Astrocyte (in vitro differentiated cells and primary cell): Measurements from ENCODE around the gene DGKH. TPM values are rescaled to one million over a fixed set of nuclear protein-coding genes. Genes with fewer than 3 reads are reported as not detected.

ENCODE experiments used
- DNase-seq: peaks from one replicate; pipeline ENCODE4 v3.0.0-alpha.2; 2010; ENCODE audit warnings: low read depth
- FAIRE-seq: peaks from 2 replicates; lab custom pipeline; 2011; peaks lifted over from hg19 to GRCh38; lab: Jason Lieb, UNC
- H2AFZ ChIP-seq: 2 replicates; pipeline ENCODE4 v1.6.0; 2012; ENCODE audit warnings: low read depth, low read length, inconsistent platforms
- H3K27ac ChIP-seq: 2 replicates; pipeline ENCODE4 v1.5.1; 2011; ENCODE audit warnings: low read depth, low read length, inconsistent platforms
- H3K27me3 ChIP-seq: 2 replicates; pipeline ENCODE4 v1.6.0; 2011; ENCODE audit warnings: low read length, inconsistent platforms; ENCODE audit not compliant: insufficient read depth
- H3K36me3 ChIP-seq: 2 replicates; pipeline ENCODE4 v1.5.1; 2011; ENCODE audit warnings: low read length, inconsistent platforms; ENCODE audit not compliant: insufficient read depth
- H3K4me1 ChIP-seq: 2 replicates; pipeline ENCODE4 v1.5.1; 2011; ENCODE audit warnings: low read length, inconsistent platforms; ENCODE audit not compliant: insufficient read depth
- H3K4me2 ChIP-seq: 2 replicates; pipeline ENCODE4 v1.6.0; 2012; ENCODE audit warnings: low read length, inconsistent platforms
- H3K4me3 ChIP-seq: 2 replicates; pipeline ENCODE4 v1.5.1; 2011; ENCODE audit warnings: low read depth, mild to moderate bottlenecking, low read length, inconsistent platforms; ENCODE audit not compliant: insufficient read depth
- H3K79me2 ChIP-seq: 2 replicates; pipeline ENCODE4 v1.6.0; 2012; ENCODE audit warnings: mild to moderate bottlenecking, low read length, inconsistent platforms; ENCODE audit not compliant: insufficient read depth
- H3K9ac ChIP-seq: 2 replicates; pipeline ENCODE4 v1.6.0; 2012; ENCODE audit warnings: mild to moderate bottlenecking, low read length, inconsistent platforms
- H3K9me3 ChIP-seq: 2 replicates; pipeline ENCODE4 v1.5.1; 2012; ENCODE audit warnings: low read depth, mild to moderate bottlenecking, low read length, inconsistent platforms; ENCODE audit not compliant: insufficient read depth
- H4K20me1 ChIP-seq: 2 replicates; pipeline ENCODE4 v1.6.0; 2012; ENCODE audit warnings: low read length, inconsistent platforms; ENCODE audit not compliant: insufficient read depth
- H3K27ac Mint-ChIP-seq: one replicate; pipeline ENCODE4 v1.8.0; 2021; ENCODE audit warnings: mild to moderate bottlenecking, mixed read lengths; ENCODE audit not compliant: unreplicated experiment
- H3K27me3 Mint-ChIP-seq: one replicate; pipeline ENCODE4 v1.8.0; 2021; ENCODE audit warnings: low read depth, mixed read lengths; ENCODE audit not compliant: unreplicated experiment
- H3K36me3 Mint-ChIP-seq: one replicate; pipeline ENCODE4 v1.8.0; 2021; ENCODE audit warnings: low read depth, mixed read lengths; ENCODE audit not compliant: unreplicated experiment
- H3K4me1 Mint-ChIP-seq: one replicate; pipeline ENCODE4 v1.8.0; 2021; ENCODE audit warnings: low read depth, mixed read lengths; ENCODE audit not compliant: unreplicated experiment
- H3K4me3 Mint-ChIP-seq: one replicate; pipeline ENCODE4 v1.8.0; 2021; ENCODE audit warnings: mild to moderate bottlenecking, moderate library complexity, mixed read lengths; ENCODE audit not compliant: unreplicated experiment
- H3K9me3 Mint-ChIP-seq: one replicate; pipeline ENCODE4 v1.8.0; 2021; ENCODE audit warnings: mild to moderate bottlenecking, mixed read lengths; ENCODE audit not compliant: unreplicated experiment
- EZH2 ChIP-seq: IDR thresholded peaks from 2 replicates; pipeline ENCODE4 v1.6.1; 2012; ENCODE audit warnings: mild to moderate bottlenecking, low read length, inconsistent platforms; ENCODE audit not compliant: insufficient read depth
- total RNA-seq: library from RNA; stranded (reverse); gene quantifications from 2 replicates; pipeline ENCODE4 v1.2.1, GENCODE V29; 2021
- TF ChIP-seq, protein P1 (sequence below): IDR thresholded peaks from 2 replicates; pipeline ENCODE4 v1.5.1; 2011; ENCODE audit warnings: low read depth, mild to moderate bottlenecking, inconsistent platforms, low read length, moderate library complexity; ENCODE audit not compliant: insufficient read depth

Gene DGKH
- total RNA-seq, 1 donor from 2014 or later, result 16.4 TPM

DNA sequence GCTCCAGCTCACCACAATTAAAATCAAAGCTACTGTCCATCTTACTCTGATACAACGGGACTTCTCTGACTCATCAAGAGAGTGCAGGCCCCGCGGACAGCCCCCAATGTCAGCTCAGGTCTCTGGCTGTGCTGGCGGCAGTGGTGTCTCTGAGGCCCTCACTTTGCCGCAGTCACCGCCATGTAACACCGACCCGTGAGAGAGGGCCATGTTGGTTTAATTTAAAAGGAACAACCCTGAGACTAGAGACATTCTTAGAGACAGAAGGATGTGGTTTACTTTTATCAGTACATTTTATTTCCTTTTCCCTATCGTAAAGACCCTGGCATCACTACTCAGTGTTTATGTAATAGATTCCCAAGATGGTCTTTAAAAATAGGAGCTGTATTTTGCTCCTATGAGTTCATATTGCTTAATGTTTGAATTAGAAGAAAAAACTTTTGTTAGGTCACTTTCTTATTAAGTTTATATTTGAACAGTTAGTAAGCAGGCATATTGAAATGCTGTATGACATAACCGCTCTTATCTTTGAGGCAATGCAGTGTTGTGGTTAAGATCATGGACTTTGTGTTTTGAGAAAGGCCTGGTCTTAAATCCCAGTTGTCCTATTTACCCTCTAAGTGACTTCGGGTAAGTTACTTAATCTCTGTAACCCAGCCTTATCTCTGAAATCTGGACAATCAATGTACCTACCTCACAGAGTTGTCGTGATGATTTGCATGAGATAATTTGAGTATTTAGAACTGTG, 23.4 kb downstream of the DGKH start:
- no peak for FAIRE-seq
- H3K4me1 Mint-ChIP-seq, result peaks cover 14% of the 10 kb centered on the region
- Histone ChIP-seq H3K27me3 (no peaks in the 10 kb centered on the region), H3K4me1 (no peaks in the 10 kb centered on the region), H3K4me2 (no peak overlapping the region), H2AFZ (no peak overlapping the region), H3K9me3 (no peaks in the 10 kb centered on the region), H3K4me3 (no peak overlapping the region), H3K36me3 (no peaks in the 10 kb centered on the region), H3K9ac (no peak overlapping the region), H3K79me2 (peaks cover 5% of the 10 kb centered on the region), H4K20me1 (peaks cover 3% of the 10 kb centered on the region), H3K27ac (peak overlapping the region; percentile 1)
- H3K9me3 Mint-ChIP-seq, result no peaks in the 10 kb centered on the region
- H3K27me3 Mint-ChIP-seq, result no peaks in the 10 kb centered on the region
- TF ChIP-seq, protein P1, sequence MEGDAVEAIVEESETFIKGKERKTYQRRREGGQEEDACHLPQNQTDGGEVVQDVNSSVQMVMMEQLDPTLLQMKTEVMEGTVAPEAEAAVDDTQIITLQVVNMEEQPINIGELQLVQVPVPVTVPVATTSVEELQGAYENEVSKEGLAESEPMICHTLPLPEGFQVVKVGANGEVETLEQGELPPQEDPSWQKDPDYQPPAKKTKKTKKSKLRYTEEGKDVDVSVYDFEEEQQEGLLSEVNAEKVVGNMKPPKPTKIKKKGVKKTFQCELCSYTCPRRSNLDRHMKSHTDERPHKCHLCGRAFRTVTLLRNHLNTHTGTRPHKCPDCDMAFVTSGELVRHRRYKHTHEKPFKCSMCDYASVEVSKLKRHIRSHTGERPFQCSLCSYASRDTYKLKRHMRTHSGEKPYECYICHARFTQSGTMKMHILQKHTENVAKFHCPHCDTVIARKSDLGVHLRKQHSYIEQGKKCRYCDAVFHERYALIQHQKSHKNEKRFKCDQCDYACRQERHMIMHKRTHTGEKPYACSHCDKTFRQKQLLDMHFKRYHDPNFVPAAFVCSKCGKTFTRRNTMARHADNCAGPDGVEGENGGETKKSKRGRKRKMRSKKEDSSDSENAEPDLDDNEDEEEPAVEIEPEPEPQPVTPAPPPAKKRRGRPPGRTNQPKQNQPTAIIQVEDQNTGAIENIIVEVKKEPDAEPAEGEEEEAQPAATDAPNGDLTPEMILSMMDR, result no peak
- no peak for TF ChIP-seq EZH2
- H3K36me3 Mint-ChIP-seq, result peaks cover 14% of the 10 kb centered on the region
- no peak overlapping the region for H3K4me3 Mint-ChIP-seq
- peak; percentile 34 for DNase-seq
- no peak overlapping the region for H3K27ac Mint-ChIP-seq

DNA sequence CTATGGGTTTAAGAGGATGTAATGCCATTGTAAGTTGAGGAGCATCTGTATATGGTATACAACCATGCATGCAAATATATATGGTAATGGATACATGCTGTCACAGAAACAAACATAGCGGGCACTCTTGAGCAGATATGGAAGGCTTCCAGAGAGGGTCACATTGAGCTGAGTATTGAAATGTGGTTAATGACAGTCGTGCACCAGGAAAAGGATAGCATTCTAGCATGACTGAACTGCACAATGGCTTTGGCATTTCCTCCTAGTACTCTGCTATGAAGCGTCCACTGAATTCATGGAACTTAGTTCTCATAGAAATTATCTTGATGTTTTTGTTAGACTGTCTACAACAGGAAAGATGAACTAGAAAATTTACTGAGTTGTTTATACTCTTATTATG, 25.2 kb downstream of the DGKH start:
- no peaks in the 10 kb centered on the region for H3K9me3 Mint-ChIP-seq
- no peak overlapping the region for H3K4me3 Mint-ChIP-seq
- Histone ChIP-seq H3K36me3 (no peaks in the 10 kb centered on the region), H3K79me2 (peaks cover 5% of the 10 kb centered on the region), H4K20me1 (peaks cover 3% of the 10 kb centered on the region), H3K9ac (no peak overlapping the region), H3K27ac (no peak overlapping the region), H2AFZ (no peak overlapping the region), H3K27me3 (no peaks in the 10 kb centered on the region), H3K4me1 (no peaks in the 10 kb centered on the region), H3K9me3 (no peaks in the 10 kb centered on the region), H3K4me3 (no peak overlapping the region), H3K4me2 (no peak overlapping the region)
- peaks cover 14% of the 10 kb centered on the region for H3K36me3 Mint-ChIP-seq
- FAIRE-seq (no peak), DNase-seq (no peak)
- peaks cover 21% of the 10 kb centered on the region for H3K4me1 Mint-ChIP-seq
- TF ChIP-seq EZH2, result no peak
- no peaks in the 10 kb centered on the region for H3K27me3 Mint-ChIP-seq
- H3K27ac Mint-ChIP-seq, result no peak overlapping the region

DNA sequence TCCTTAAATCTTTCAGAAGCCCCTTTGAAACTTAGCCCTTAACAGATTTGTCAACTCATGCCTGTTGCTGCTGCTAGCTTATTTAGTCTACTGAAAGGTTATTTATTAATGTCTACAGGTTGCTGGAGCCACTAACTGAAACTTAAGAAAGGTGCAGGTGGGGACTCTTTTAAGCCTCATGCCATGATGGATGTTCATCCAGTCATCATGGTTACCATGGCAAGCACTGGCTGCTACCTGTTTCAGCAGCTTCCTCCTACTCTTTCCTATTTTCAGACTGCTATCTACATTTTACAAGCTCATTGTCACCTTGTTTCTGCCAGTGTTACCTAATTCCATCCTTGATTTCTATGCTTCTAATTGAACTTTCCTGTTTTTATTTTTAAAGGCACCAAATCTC, 27.1 kb downstream of the DGKH start:
- no peaks in the 10 kb centered on the region for H3K27me3 ChIP-seq
- no peaks in the 10 kb centered on the region for H3K36me3 ChIP-seq
- H3K27ac ChIP-seq, result no peak overlapping the region
- no peak for FAIRE-seq
- peaks cover 21% of the 10 kb centered on the region for H3K4me1 Mint-ChIP-seq
- H3K4me3 Mint-ChIP-seq, result no peak overlapping the region
- H3K27me3 Mint-ChIP-seq, result no peaks in the 10 kb centered on the region
- no peak overlapping the region for H3K4me2 ChIP-seq
- H3K4me1 ChIP-seq, result no peaks in the 10 kb centered on the region
- H3K27ac Mint-ChIP-seq, result no peak overlapping the region
- H2AFZ ChIP-seq, result no peak overlapping the region
- peaks cover 8% of the 10 kb centered on the region for H3K36me3 Mint-ChIP-seq
- DNase-seq, result no peak
- H4K20me1 ChIP-seq, result peaks cover 3% of the 10 kb centered on the region
- H3K9ac ChIP-seq, result no peak overlapping the region
- H3K9me3 ChIP-seq, result no peaks in the 10 kb centered on the region
- TF ChIP-seq, protein P1, result no peak
- no peak for TF ChIP-seq EZH2
- no peaks in the 10 kb centered on the region for H3K9me3 Mint-ChIP-seq
- H3K4me3 ChIP-seq, result no peak overlapping the region
- peaks cover 5% of the 10 kb centered on the region for H3K79me2 ChIP-seq
